NCI-H1417 (cell line): ENCODE measurements around the gene TMEM54.

Experiments used
- DNase-seq, 3 experiments: peaks; one replicate each; lab custom pipeline; 2025; lab: John Stamatoyannopoulos, UW

The TMEM54 gene

GRCh38 chr1:32895325-32896215 lies 5.6 kb downstream of the TMEM54 start:
- DNase-seq: no peak

DNA sequence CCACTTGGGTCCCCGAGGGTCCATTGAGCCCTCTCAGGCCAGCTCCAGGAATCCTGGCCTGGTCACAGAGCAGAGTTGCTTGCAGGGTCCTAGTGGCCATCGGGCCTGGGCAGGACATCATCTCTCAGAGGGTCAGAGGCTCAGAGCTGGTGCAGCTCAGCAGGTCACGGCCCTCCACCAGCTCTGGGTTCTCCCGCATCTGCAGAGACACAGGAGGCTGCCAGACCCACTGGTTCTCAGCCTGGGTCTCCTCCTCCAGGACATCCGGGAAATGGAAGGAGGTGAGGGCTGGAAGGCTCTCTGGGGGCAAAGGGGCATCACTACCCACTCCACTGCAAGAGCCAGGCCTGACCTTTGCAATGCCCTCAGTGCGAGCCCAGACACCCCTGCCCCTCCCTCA lies 6.5 kb downstream of the TMEM54 start:
- no peak for DNase-seq

DNA sequence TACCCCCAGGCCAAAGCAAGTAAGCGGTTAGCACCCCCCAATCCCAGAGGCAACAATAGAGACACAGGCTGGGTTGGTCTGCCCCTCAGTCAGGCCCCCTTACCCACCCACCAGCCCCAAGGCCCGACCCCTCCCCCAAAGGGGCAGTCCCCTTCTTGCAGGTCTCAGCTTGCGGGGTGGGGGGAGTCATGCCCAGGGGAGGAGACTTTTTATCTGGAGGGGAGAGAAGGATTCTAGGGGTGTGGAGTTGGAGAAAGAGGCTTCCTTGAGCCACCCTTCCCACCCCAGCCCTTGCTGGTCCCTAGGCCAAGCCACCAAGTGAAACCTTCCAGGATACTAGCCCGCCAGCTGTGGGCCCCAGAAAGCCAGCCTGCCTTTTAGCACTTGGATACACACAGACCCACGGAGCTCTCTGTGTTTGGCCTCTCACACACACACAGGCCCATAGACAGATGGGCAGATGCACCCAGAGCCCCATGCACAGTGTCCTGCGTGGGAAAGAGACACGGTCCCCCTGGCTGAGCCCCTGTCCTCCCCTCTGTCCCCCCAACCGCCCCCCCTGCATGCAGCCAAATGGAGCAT lies 7.1 kb downstream of the TMEM54 start:
- peak in 2 of 3 experiments; percentile 40 to 54 for DNase-seq

DNA sequence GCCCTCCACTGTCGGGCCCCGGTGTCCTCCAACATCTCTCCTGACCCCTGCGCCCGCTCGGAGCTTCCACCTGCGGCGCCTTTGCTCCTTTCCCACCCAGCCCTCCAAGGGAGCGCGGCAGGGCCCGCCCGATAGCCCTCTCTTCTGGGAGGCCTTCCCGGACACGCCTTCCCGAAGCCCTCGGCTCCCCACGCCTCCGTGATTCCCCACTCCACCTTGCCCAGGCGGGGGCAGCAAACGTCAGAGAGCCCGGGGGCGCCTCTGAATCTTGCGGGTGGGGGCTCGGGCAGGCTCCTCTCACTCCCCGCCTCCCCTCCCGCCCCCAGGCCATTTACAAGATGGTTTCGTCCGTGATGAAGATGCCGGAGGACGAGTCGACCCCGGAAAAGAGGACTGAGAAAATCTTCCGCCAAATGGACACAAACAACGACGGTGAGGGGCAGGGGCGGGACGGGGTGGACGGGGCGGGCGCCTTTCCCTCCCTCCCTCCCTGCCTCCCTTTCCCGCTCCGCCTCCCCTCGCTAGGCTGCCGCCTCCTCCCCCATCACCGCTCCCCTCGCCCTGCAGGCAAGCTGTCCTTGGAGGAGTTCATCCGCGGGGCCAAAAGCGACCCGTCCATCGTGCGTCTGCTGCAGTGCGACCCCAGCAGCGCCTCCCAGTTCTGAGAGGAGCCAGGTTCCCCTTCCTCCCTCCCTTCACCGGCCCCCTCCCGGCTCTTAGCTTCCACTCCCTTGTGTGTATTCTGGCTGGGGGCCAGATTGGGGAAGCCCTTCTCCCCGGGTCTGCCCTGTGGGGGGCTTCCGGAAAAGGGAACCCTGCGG lies 7.8 kb downstream of the TMEM54 start:
- peak in 2 of 3 experiments; percentile 74 for DNase-seq

DNA sequence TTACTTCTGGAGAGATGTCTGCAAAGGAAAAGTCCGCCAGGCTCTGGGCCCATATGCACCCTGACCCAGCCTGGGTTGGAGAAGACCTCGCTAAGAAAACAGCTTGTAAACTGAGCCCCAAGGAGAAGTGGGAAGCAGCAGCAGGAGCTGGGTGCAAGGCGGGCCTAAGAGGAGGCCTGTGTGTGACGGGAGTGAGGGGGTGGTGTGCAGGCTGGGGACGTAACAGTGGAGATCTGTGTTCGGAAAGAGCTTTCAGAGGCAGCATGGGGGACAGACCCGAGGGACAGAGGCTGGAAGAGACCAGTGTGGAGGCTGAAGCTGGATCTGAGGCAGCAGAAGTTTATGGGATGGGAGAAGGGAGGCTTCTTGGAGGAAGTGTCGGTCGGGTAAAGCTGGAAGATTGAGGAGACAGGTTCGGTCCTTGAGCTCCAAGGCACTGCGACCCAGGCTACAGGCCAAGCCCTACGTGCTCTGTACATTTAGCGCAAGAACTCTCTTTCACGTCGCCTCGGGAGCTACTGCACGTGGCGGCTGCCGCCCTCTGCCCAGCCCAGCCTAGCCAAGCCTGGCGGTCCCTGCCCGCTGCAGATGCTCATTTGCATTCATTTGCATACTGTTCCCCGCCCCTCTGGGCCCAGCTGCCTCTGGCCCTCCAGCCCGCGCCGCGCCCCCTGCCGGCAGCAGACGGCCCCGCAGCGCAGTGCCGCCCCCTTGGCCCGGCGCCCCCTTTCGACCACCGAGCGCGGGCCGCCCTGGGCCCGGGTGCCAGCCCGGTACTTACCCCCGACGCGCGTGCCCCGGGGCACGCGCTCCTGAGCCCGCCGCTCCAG lies 8.6 kb downstream of the TMEM54 start:
- DNase-seq: peak in 2 of 3 experiments; percentile 74 to 79

DNA sequence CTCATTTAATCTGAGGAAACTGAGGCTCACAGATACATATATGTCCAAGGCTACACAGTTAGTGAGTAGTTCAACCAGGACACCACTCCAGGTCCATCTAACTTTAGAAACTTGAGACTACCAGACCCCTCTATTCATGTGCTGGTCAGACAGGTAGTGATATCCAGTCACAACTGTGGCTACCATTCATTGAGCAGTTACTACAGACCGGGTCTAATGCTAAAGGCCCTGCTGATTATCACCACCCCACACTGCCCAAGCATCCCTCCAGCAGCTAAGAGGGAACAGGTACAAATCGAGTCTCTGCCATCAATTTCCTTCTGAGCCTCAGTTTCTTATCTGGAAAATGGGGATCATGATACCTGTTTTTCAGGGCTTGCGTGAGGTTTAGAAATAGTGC lies 9.6 kb downstream of the TMEM54 start:
- no peak for DNase-seq

DNA sequence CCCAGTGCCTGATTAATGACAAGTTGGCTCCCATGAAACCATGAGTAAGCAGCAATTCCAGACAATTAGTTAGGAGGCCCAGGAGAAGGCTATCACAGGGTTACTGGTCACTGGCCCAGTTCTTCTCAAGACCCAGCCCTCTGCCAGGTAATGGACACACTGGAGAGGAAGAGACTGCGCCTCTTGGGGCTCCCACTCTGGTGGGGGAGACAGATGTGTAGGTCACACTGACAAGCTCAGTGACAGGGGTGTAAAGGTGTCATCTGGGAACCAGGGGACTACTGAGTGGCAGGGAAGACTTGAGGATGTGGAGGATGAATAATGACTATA lies 10.0 kb downstream of the TMEM54 start:
- DNase-seq: no peak

DNA sequence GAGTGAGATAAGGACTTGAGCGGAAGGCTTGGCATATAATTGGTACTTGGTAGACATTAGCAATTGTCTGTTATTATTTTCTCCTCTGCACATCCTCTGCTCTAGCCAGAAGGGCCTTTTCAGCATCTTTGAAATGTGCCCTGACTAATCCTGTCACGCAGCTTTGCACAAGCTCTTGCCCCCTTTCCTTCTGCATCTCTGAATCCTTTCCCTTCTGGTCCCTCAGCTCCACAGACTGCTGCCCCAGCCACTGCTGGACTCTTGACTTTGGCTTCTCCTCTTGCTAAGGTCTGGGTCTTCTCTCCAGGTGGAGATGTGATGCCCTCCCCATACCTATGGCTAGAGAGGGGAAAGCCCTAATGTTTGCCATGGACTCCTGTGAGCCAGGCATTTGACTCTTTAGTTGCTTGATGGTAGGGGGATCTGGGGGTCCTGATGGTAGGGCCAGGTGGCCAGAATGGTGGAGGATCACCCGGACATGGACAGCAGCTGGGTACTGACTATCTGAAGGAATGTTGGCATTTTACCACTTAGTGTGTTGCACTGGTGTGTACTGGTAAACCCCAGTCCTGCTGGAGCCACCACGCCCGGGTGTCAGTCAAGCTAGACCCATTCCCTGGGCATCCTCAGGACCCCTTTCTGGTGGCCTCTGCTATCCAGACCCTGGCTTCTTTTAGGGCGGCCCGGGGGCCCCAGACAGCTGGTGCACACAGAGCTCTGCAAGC lies 10.5 kb downstream of the TMEM54 start:
- no peak for DNase-seq

DNA sequence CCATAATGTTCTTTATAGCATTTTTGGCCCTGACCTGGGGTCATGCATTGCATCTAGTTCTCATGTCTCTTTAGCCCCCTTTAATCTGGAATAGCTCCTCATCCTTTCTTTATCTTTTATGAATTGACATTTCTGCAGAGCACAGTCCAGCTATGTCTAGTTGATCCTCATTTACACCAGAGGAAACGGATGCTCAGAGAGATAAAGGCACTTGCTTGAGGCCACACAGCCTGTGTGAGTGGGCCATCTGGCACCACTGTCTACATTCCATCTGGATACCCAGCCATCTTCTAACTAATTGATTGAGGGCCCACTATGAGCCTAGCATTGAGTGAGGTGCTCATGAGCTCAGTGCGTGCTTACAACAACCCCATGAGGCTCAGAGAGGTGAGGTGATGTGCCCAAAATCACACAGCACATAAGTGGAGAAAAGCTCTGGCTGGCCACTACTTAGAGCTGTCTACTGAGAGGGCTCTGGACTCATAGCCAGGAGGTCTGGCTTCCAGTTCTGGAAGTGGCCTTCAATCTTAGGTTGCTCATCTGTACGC lies 11.4 kb downstream of the TMEM54 start:
- DNase-seq: no peak

DNA sequence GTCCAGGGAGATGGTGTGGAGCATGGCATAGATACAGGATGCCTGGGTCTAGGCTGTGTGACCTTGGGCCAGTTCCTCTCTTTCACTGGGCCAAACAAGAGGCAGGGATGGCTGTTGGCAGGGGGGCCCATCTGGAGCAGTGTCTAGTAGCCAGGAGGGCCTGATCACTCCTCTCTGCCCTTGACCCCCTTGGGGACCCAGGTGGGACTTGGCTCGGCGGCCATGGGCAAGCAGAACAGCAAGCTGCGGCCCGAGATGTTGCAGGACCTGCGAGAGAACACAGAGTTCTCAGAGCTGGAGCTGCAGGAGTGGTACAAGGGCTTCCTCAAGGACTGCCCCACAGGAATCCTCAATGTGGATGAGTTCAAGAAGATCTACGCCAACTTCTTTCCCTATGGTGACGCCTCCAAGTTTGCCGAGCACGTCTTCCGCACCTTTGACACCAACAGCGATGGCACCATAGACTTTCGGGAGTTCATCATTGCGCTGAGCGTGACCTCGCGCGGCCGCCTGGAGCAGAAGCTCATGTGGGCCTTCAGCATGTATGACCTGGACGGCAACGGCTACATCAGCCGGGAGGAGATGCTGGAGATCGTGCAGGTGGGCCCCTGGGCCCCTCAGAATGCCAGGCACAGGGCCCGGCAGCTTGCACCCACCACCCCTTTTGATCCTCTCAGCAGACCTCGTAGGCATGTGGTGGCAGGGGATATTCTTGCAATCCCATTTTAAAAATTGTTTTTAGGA lies 12.3 kb downstream of the TMEM54 start:
- DNase-seq: no peak

GRCh38 chr1:32888134-32888533 lies 13.1 kb downstream of the TMEM54 start:
- DNase-seq: no peak

GRCh38 chr1:32887623-32888022 lies 13.6 kb downstream of the TMEM54 start:
- no peak for DNase-seq

GRCh38 chr1:32886828-32887414 lies 14.3 kb downstream of the TMEM54 start:
- peak in 1 of 3 experiments; percentile 10 for DNase-seq

GRCh38 chr1:32886004-32886827 lies 15.0 kb downstream of the TMEM54 start, which contains the start of gene HPCA:
HPCA (plus strand) TSS chr1:32886491; CDS start chr1:32888899, 2,408 bp downstream.
- peak in 2 of 3 experiments; percentile 48 to 53 for DNase-seq

- no peak for DNase-seq
Measured at GRCh38 chr1:32885676-32886003, 15.5 kb downstream of the TMEM54 start.

- peak in 1 of 3 experiments; percentile 5 for DNase-seq
Measured at GRCh38 chr1:32884726-32885125, 16.5 kb downstream of the TMEM54 start.

GRCh38 chr1:32884032-32884372 lies 17.2 kb downstream of the TMEM54 start:
- DNase-seq: no peak

DNA sequence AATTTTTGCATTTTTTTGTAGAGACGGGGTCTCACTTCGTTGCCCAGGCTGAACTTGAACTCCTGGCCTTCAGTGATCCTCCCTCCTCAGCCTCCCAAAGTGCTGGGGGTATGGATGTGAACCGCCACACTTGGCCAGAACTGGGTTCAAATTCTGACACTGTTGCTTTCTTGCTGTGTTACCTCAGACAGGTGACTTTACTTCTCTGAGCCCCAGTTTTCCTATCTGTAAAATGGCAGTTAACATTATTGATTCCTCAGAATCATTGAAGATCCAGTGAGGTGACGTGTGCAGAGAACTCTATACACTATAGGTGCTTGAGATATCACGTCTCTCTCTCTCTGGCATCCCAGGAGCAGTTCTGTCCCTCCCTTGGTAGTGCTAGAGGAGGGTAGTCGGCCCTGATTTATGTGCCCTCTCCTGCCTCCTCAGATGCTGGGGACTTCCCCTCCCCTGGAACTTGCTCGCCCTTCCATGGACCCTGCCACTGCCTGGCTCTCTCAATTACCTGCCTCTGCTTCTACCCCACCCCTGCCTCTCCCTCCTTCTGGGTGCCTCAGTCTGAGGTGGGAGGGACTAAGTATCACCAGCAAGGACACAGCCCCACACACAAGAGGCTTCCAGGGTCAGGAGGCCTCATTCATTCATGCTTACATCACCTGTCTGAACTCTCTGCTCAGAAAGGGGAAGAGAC lies 17.7 kb downstream of the TMEM54 start:
- no peak for DNase-seq
